ENCODE measurements around the gene ATM.

The ATM gene

DNA sequence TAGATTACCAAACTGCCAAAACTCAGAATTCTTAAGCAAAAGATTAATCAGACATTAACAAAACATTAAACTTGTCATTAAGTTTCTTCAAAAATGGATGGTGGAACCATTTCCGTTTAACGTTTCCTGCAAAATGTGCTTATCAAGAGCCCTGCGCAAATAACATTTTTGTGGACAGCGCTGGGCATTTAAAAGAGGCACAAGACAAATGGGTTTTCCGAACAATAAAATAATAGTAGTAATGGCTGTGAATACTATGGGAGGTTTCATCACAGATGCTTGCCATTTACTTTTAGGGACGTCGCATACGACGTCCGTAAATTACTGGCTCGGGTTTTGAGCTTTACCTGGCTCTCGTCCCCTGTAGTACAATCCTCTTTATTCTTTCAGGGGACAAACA is 1.5 kb upstream of the ATM start:
- Histone ChIP-seq H3K27ac (peak overlapping the region; percentile 90 to 95), H3K4me3 (peak overlapping the region; percentile 86)
- TF ChIP-seq, protein P1, sequence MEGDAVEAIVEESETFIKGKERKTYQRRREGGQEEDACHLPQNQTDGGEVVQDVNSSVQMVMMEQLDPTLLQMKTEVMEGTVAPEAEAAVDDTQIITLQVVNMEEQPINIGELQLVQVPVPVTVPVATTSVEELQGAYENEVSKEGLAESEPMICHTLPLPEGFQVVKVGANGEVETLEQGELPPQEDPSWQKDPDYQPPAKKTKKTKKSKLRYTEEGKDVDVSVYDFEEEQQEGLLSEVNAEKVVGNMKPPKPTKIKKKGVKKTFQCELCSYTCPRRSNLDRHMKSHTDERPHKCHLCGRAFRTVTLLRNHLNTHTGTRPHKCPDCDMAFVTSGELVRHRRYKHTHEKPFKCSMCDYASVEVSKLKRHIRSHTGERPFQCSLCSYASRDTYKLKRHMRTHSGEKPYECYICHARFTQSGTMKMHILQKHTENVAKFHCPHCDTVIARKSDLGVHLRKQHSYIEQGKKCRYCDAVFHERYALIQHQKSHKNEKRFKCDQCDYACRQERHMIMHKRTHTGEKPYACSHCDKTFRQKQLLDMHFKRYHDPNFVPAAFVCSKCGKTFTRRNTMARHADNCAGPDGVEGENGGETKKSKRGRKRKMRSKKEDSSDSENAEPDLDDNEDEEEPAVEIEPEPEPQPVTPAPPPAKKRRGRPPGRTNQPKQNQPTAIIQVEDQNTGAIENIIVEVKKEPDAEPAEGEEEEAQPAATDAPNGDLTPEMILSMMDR (IDR thresholded peaks at IDR 0.05): no peak
- DNase-seq (ENCODE audit: low spot score): no peak

DNA sequence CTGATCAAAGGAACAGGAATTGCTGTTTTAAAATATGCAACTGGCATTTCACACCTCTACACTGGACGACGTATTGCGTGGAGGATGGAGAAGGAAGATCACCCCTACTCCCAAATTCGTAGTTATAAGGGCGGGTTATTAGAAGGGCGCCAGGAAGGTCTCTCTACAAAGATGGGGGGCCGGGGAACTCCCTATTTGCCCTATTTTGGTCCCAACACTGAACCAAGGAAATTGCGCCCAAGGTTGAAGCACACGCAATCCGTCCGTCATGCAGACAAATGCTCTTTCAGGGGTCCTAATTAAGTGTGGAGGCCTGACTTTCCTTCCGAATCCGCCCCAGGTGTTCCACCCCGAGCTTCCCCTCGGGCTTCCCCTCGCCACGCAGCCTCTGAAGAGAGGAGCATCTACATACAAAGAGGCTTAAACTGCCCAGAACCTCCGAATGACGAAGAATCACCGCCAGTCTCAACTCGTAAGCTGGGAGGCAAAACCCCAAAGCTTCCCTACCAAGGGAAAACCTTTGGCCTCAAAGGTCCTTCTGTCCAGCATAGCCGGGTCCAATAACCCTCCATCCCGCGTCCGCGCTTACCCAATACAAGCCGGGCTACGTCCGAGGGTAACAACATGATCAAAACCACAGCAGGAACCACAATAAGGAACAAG is 825 bp upstream of the ATM start:
- Histone ChIP-seq H3K27ac (peak overlapping the region; percentile 90 to 95), H3K4me3 (peak overlapping the region; percentile 86)
- TF ChIP-seq, protein P1 (IDR thresholded peaks at IDR 0.05): no peak
- DNase-seq (ENCODE audit: low spot score): no peak

DNA sequence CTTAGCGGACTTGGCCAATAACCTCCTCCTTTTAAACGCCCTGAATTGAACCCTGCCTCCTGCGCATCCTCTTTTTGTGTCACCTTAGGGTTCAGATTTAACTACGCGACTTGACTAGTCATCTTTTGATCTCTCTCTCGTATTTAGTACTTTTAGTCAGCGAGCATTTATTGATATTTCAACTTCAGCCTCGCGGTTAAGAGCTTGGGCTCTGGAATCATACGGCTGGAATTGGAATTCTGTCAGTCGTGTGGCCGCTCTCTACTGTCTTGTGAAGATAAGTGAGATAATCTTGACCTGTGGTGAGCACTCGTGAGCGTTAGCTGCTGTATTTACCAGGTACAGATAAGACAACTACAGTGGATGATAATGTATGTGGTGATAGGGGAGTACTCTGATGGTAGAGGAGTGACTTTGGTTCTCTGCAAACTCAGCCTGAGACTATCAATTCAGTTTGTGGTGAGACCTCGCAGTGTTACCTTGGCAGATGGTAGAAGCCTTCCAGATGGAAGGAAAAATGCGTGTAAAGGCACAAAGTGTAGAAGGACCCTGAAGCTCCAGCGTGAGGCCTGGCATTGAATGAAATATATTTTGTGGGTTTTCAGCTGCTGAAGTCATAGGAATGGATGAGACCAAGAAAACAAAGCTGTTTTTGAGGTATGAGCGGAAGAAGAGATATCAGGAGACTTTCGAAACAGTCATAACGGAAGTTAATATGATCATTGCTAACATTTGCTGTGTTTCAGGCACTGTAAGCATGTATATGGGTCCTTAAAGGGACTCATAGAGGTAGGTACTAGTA is 682 bp downstream of the ATM start:
- TF ChIP-seq, protein P1 (IDR thresholded peaks at IDR 0.05): no peak
- Histone ChIP-seq H3K4me3 (peak overlapping the region; percentile 86), H3K27ac (peak overlapping the region; percentile 93 to 95)
- DNase-seq (ENCODE audit: low spot score): no peak

DNA sequence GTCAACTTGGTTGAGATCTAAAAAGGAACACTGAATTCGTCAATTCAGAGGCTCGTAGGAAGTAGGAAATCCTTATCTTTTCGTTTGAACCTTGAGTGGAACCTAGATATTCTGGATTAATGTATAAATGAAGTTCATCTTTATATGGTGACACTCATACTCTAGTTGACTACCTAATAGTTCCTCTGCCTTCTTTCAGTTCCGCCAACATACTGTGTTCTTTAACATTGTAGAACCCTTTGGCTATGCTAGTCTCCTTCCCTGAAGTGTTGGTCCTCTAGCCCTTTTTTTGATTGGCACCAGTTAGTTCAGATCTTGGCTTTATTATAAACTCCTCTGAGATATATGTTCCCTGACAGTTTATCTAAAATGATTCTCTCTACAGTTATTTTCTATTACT is 1.5 kb downstream of the ATM start:
- DNase-seq (ENCODE audit: low spot score): no peak
- TF ChIP-seq, protein P1 (IDR thresholded peaks at IDR 0.05): no peak
- H3K27ac ChIP-seq: peak overlapping the region; percentile 93 to 95
- peak overlapping the region; percentile 86 for H3K4me3 ChIP-seq

DNA sequence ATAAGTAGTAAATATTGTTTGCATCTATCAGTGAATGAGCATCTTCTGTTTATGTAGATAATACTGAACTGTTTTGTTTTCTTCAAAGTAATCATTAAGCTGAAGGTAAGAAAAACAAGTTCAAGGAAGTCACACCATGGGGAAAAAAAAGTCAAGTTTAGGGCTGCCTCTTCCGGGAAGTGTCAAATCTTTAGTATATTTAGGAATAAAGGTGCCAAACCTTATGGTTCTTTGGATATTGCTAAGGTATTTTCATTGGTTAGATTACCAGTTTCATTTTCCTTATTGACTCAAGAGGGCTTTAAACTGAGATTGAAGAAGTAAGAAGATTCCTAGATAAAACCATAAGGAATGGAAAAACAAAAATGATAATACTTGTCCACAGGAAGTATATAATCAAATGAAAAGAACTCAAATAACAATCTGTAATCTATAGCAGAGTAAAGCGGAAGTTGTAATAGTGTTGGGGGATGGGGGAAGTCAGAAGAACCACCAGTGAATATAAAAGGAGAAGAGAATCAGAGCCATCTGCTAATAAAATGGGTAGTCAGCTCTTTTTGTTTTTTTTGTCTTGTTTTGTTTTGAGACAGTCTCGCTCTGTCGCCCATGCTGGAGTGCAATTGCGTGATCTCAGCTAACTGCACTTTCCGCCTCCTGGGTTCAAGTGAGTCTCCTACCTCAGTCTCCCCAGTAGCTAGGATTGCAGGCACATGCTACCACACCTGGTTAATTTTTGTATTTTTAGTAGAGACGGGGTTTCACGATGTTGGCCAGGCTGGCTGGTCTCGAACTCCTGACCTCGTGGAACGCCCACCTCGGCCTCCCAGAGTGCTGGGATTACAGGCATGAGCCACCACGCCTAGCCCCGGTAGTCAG is 2.3 kb downstream of the ATM start:
- no peak for DNase-seq (ENCODE audit: low spot score)
- Histone ChIP-seq H3K27ac (peak overlapping the region in 1 of 2 donors; percentile 95), H3K4me3 (peak overlapping the region; percentile 86)
- TF ChIP-seq, protein P1 (IDR thresholded peaks at IDR 0.05): no peak

DNA sequence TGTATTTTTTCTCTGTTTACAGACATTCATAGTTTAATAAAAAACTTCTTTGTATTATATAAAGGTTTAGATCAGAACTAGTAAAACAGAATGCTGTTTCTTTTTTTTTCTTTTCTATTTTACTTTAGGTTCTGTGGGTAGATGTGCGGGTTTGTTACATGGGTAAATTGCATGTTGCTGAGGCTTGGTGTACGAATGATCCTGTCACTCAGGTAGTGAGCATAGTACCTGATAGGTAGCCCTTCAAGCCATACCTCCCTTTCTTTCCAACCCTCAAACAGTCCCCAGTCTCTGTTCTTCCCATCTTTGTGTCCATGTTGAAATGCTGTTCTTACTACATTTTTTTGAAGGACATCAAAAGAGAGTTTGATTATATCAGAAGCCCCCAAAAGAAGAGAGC is 3.2 kb downstream of the ATM start:
- H3K27ac ChIP-seq: no peak overlapping the region
- DNase-seq (ENCODE audit: low spot score): no peak
- H3K4me3 ChIP-seq: no peak overlapping the region
- TF ChIP-seq, protein P1 (IDR thresholded peaks at IDR 0.05): no peak

Data from coronary artery (tissue), 2 donors.